Osteoblast (primary cell): ENCODE measurements around the gene TIMM44. TPM values are rescaled to one million over a fixed set of nuclear protein-coding genes. Genes with fewer than 3 reads are reported as not detected.
A peak's percentile ranks its signal among the peaks of the same experiment; 100 is the strongest.

Experiments used
- DNase-seq: peaks from one replicate; pipeline ENCODE4 v3.0.0; 2011; ENCODE audit warnings: low spot score, mixed read lengths; ENCODE audit not compliant: insufficient read length; ENCODE audit errors: missing footprints
- H2AFZ ChIP-seq: 2 replicates; pipeline ENCODE4 v1.6.0; 2011; ENCODE audit warnings: mild to moderate bottlenecking, low read length
- H3K27ac ChIP-seq: 2 replicates; pipeline ENCODE4 v1.5.1; 2011; ENCODE audit warnings: mild to moderate bottlenecking, low read depth, low read length, moderate library complexity
- H3K27me3 ChIP-seq: 2 replicates; pipeline ENCODE4 v1.6.0; 2012; ENCODE audit warnings: mild to moderate bottlenecking, control low read depth, inconsistent platforms, low read length, moderate library complexity; ENCODE audit not compliant: insufficient read depth
- H3K36me3 ChIP-seq: 2 replicates; pipeline ENCODE4 v1.5.1; 2011; ENCODE audit warnings: mild to moderate bottlenecking, low read length, control low read depth, moderate library complexity; ENCODE audit not compliant: insufficient read depth
- H3K4me1 ChIP-seq: 2 replicates; pipeline ENCODE4 v1.5.1; 2011; ENCODE audit warnings: mild to moderate bottlenecking, low read length, control low read depth, moderate library complexity; ENCODE audit not compliant: insufficient read depth
- H3K4me2 ChIP-seq: 2 replicates; pipeline ENCODE4 v1.6.0; 2011; ENCODE audit warnings: mild to moderate bottlenecking, low read length; ENCODE audit not compliant: insufficient read depth
- H3K4me3 ChIP-seq: fragments of 200-600 bp; sonication (generic); 3 replicates; pipeline ENCODE4 v1.5.1; 2012; ENCODE audit warnings: mild to moderate bottlenecking, low read length, inconsistent platforms; ENCODE audit not compliant: insufficient read depth
- H3K79me2 ChIP-seq: 2 replicates; pipeline ENCODE4 v1.6.0; 2012; ENCODE audit warnings: mild to moderate bottlenecking, low read length, control low read depth, inconsistent platforms; ENCODE audit not compliant: insufficient read depth
- H3K9me3 ChIP-seq: 2 replicates; pipeline ENCODE4 v1.5.1; 2011; ENCODE audit warnings: low read depth, low read length, control low read depth
- H4K20me1 ChIP-seq: 2 replicates; pipeline ENCODE4 v1.6.0; 2012; ENCODE audit warnings: mild to moderate bottlenecking, low read length, control low read depth; ENCODE audit not compliant: insufficient read depth
- CTCF ChIP-seq: IDR thresholded peaks from 2 replicates; pipeline ENCODE4 v1.5.1; 2011; ENCODE audit warnings: mild to moderate bottlenecking, low read depth, low read length, moderate library complexity; ENCODE audit errors: extremely low read depth
- total RNA-seq: library from RNA; depleted of rRNA; stranded (reverse); fragments of >200 nt; gene quantifications from 2 replicates; pipeline ENCODE4 v1.2.3, GENCODE V29; 2012

The TIMM44 gene
- total RNA-seq, 1 donor: 52.5 TPM

- H3K4me3 ChIP-seq: no peak overlapping the region
- no peak overlapping the region for H3K27ac ChIP-seq
- H3K79me2 ChIP-seq: peaks cover 5% of the 10 kb centered on the region
- TF ChIP-seq CTCF: no peak
- H3K36me3 ChIP-seq: no peaks in the 10 kb centered on the region
- H3K4me1 ChIP-seq: peaks cover 7% of the 10 kb centered on the region
- H3K9me3 ChIP-seq: no peaks in the 10 kb centered on the region
- H3K4me2 ChIP-seq: no peak overlapping the region
- no peak for DNase-seq
- H2AFZ ChIP-seq: no peak overlapping the region
- H4K20me1 ChIP-seq: no peaks in the 10 kb centered on the region
- no peaks in the 10 kb centered on the region for H3K27me3 ChIP-seq
Observed at GRCh38 chr19:7947939-7948338, 4.5 kb upstream of the TIMM44 start.

GRCh38 chr19:7944177-7944761 is 803 bp upstream of the TIMM44 start:
- Histone ChIP-seq H3K4me2 (peak overlapping the region; percentile 99), H2AFZ (peak overlapping the region; percentile 92), H3K79me2 (peaks cover 35% of the 10 kb centered on the region), H3K9me3 (no peaks in the 10 kb centered on the region), H3K4me1 (peaks cover 14% of the 10 kb centered on the region), H3K36me3 (peaks cover 7% of the 10 kb centered on the region), H4K20me1 (peaks cover 5% of the 10 kb centered on the region), H3K27me3 (no peaks in the 10 kb centered on the region), H3K27ac (peak overlapping the region; percentile 86), H3K4me3 (peak overlapping the region; percentile 95)
- TF ChIP-seq CTCF: peak; percentile 87
- peak; percentile 95 for DNase-seq

GRCh38 chr19:7942981-7943443 is 454 bp downstream of the TIMM44 start:
- Histone ChIP-seq H3K4me3 (peak overlapping the region; percentile 95), H3K27me3 (no peaks in the 10 kb centered on the region), H3K4me1 (peaks cover 14% of the 10 kb centered on the region), H3K9me3 (no peaks in the 10 kb centered on the region), H2AFZ (peak overlapping the region; percentile 87), H3K4me2 (peak overlapping the region; percentile 84), H3K79me2 (peaks cover 35% of the 10 kb centered on the region), H3K36me3 (peaks cover 11% of the 10 kb centered on the region), H4K20me1 (peaks cover 5% of the 10 kb centered on the region), H3K27ac (peak overlapping the region; percentile 95)
- TF ChIP-seq CTCF: no peak
- DNase-seq: peak; percentile 73

GRCh38 chr19:7941895-7942596 is 1.4 kb downstream of the TIMM44 start:
- peaks cover 14% of the 10 kb centered on the region for H3K36me3 ChIP-seq
- TF ChIP-seq CTCF: no peak
- H3K4me2 ChIP-seq: peak overlapping the region; percentile 84

More at GRCh38 chr19:7941895-7942596, 1.4 kb downstream of the TIMM44 start:
- Histone ChIP-seq H4K20me1 (peaks cover 5% of the 10 kb centered on the region), H3K27ac (no peak overlapping the region), H3K4me3 (peak overlapping the region; percentile 95), H3K79me2 (peaks cover 37% of the 10 kb centered on the region), H3K9me3 (no peaks in the 10 kb centered on the region), H3K27me3 (no peaks in the 10 kb centered on the region), H3K4me1 (peaks cover 14% of the 10 kb centered on the region), H2AFZ (no peak overlapping the region)
- no peak for DNase-seq
